WTC11 (cell line): Measurements from ENCODE around the gene PHF5A. TPM values are rescaled to one million over a fixed set of nuclear protein-coding genes. Genes with fewer than 3 reads are reported as not detected.

Source experiments
- ATAC-seq: fragments of 200-7000 bp; cut with Tn5 transposase; 2 replicates; pipeline ENCODE4 v1.10.0; 2021; ENCODE audit warnings: mild to moderate bottlenecking, moderate library complexity
- CTCF ChIA-PET: fragments of 300-600 bp; sonication (Branson Sonifier 250); formaldehyde crosslinking; loops from one replicate; lab custom pipeline; 2021; ENCODE audit warnings: antibody characterized with exemption; lab: Charles Lee
- POLR2A ChIA-PET: fragments of 350-600 bp; sonication (Branson Sonifier 250); formaldehyde crosslinking; loops from one replicate; lab custom pipeline; 2021; ENCODE audit warnings: antibody characterized with exemption; lab: Charles Lee
- DNase-seq: peaks from one replicate; pipeline ENCODE4 v3.0.0; 2021; ENCODE audit warnings: low spot score
- H3K27ac Mint-ChIP-seq: 2 replicates; pipeline ENCODE4 v1.8.0; 2021; ENCODE audit warnings: mixed read lengths
- H3K27me3 Mint-ChIP-seq: 2 replicates; pipeline ENCODE4 v1.8.0; 2021; ENCODE audit warnings: low read depth, mild to moderate bottlenecking, moderate library complexity, mixed read lengths
- H3K36me3 Mint-ChIP-seq: 2 replicates; pipeline ENCODE4 v1.8.0; 2021; ENCODE audit warnings: mixed read lengths
- H3K4me1 Mint-ChIP-seq: 2 replicates; pipeline ENCODE4 v1.8.0; 2022; ENCODE audit warnings: mixed read lengths
- H3K4me3 Mint-ChIP-seq: 2 replicates; pipeline ENCODE4 v1.8.0; 2021; ENCODE audit warnings: mild to moderate bottlenecking, moderate library complexity, mixed read lengths
- H3K9me3 Mint-ChIP-seq: 2 replicates; pipeline ENCODE4 v1.8.0; 2021; ENCODE audit warnings: mixed read lengths
- ATF1 ChIP-seq: sonication (generic); formaldehyde crosslinking; IDR thresholded peaks from 2 replicates; pipeline ENCODE4 v1.8.1; 2023; ENCODE audit warnings: mild to moderate bottlenecking, moderate library complexity, missing genetic modification reagents
- CREM ChIP-seq: sonication (generic); formaldehyde crosslinking; IDR thresholded peaks from 2 replicates; pipeline ENCODE4 v1.8.1; 2022; ENCODE audit warnings: mild to moderate bottlenecking, missing genetic modification reagents, moderate library complexity
- GRHL2 ChIP-seq: fragments of 250-450 bp; sonication (Bioruptor Pico); IDR thresholded peaks from 2 replicates; pipeline ENCODE4 v1.8.0; 2022; ENCODE audit warnings: mild to moderate bottlenecking, moderate library complexity; ENCODE audit not compliant: insufficient replicate concordance, severe bottlenecking
- IRF2 ChIP-seq: sonication (generic); formaldehyde crosslinking; IDR thresholded peaks from 2 replicates; pipeline ENCODE4 v1.8.0; 2022; ENCODE audit warnings: low read depth, missing genetic modification reagents, borderline replicate concordance
- MXD4 ChIP-seq: fragments of 250-450 bp; sonication (Bioruptor Pico); IDR thresholded peaks from 2 replicates; pipeline ENCODE4 v1.8.0; 2021; ENCODE audit warnings: mild to moderate bottlenecking, moderate library complexity, borderline replicate concordance
- NR3C1 ChIP-seq: sonication (generic); formaldehyde crosslinking; conservative IDR thresholded peaks from 2 replicates; pipeline ENCODE4 v1.8.1; 2023; ENCODE audit warnings: low read depth, mild to moderate bottlenecking, missing genetic modification reagents
- RELA ChIP-seq: sonication (generic); formaldehyde crosslinking; IDR thresholded peaks from 2 replicates; pipeline ENCODE4 v1.8.1; 2022; ENCODE audit warnings: missing genetic modification reagents, mild to moderate bottlenecking, borderline replicate concordance
- SMAD4 ChIP-seq: sonication (generic); formaldehyde crosslinking; IDR thresholded peaks from 2 replicates; pipeline ENCODE4 v1.8.0; 2022; ENCODE audit warnings: mild to moderate bottlenecking, missing genetic modification reagents
- ZBTB43 ChIP-seq: sonication (generic); formaldehyde crosslinking; IDR thresholded peaks from 2 replicates; pipeline ENCODE4 v1.8.1; 2023; ENCODE audit warnings: mild to moderate bottlenecking, missing genetic modification reagents
- ZNF121 ChIP-seq: sonication (generic); formaldehyde crosslinking; IDR thresholded peaks from 2 replicates; pipeline ENCODE4 v1.8.0; 2023; ENCODE audit warnings: missing genetic modification reagents
- ZNF317 ChIP-seq: sonication (generic); formaldehyde crosslinking; IDR thresholded peaks from 2 replicates; pipeline ENCODE4 v1.8.1; 2023; ENCODE audit warnings: low read depth, mild to moderate bottlenecking, moderate library complexity, missing genetic modification reagents, borderline replicate concordance
- ZNF532 ChIP-seq: fragments of 250-450 bp; sonication (Bioruptor Pico); IDR thresholded peaks from 2 replicates; pipeline ENCODE4 v1.9.0; 2021; ENCODE audit warnings: mild to moderate bottlenecking, borderline replicate concordance
- total RNA-seq: library from RNA; stranded (reverse); gene quantifications from 3 replicates; pipeline ENCODE4 v1.2.3, GENCODE V29; 2021
- TF ChIP-seq, protein P1 (sequence below): sonication (generic); formaldehyde crosslinking; IDR thresholded peaks from 2 replicates; pipeline ENCODE4 v1.8.1; 2023; ENCODE audit warnings: mild to moderate bottlenecking, missing genetic modification reagents, moderate library complexity
- TF ChIP-seq, protein P2 (sequence below): sonication (generic); formaldehyde crosslinking; IDR thresholded peaks from 2 replicates; pipeline ENCODE4 v1.8.1; 2022; ENCODE audit warnings: low read depth, mild to moderate bottlenecking, moderate library complexity, missing genetic modification reagents, borderline replicate concordance
- TF ChIP-seq, protein P3 (sequence below): fragments of 250-450 bp; sonication (Bioruptor Pico); conservative IDR thresholded peaks from 2 replicates; pipeline ENCODE4 v1.9.0; 2021; ENCODE audit warnings: mild to moderate bottlenecking
- TF ChIP-seq, protein P4 (sequence below): sonication (generic); formaldehyde crosslinking; IDR thresholded peaks from 2 replicates; pipeline ENCODE4 v1.8.0; 2022; ENCODE audit warnings: missing genetic modification reagents

Gene PHF5A
- total RNA-seq, 1 experiment from 2014 or later: 93.1 TPM

- no peaks in the 10 kb centered on the region for H3K9me3 Mint-ChIP-seq
- no peak overlapping the region for H3K4me3 Mint-ChIP-seq
- ChIA-PET POLR2A (interaction anchor here (0.5 to 1.4 kb wide), 3 partner anchors 10 to 49 kb away, joined by 3 to 8 read pairs (median 6); partner anchors contain the start of gene TOB2), CTCF (interaction anchor here (0.6 to 2.1 kb wide), 2 partner anchors 11 to 33 kb away, joined by 3 to 14 read pairs; no protein-coding TSS in a partner anchor)
- H3K36me3 Mint-ChIP-seq: peaks cover 30% of the 10 kb centered on the region
- H3K4me1 Mint-ChIP-seq: 0 out of 2 replicates have a peak, but pooled peaks cover under 1% of the 10 kb centered on the region
- TF ChIP-seq CREM (CRISPR knock-in tag) (no peak), GRHL2 (CRISPR knock-in tag) (no peak), ATF1 (CRISPR knock-in tag) (no peak), ZNF317 (CRISPR knock-in tag) (no peak), NR3C1 (CRISPR knock-in tag) (no peak), ZNF121 (CRISPR knock-in tag) (no peak), SMAD4 (CRISPR knock-in tag) (no peak)
- TF ChIP-seq, protein P1, sequence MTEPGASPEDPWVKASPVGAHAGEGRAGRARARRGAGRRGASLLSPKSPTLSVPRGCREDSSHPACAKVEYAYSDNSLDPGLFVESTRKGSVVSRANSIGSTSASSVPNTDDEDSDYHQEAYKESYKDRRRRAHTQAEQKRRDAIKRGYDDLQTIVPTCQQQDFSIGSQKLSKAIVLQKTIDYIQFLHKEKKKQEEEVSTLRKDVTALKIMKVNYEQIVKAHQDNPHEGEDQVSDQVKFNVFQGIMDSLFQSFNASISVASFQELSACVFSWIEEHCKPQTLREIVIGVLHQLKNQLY (CRISPR knock-in tag): no peak
- no peak overlapping the region for H3K27ac Mint-ChIP-seq
- ATAC-seq: no peak
- H3K27me3 Mint-ChIP-seq: no peaks in the 10 kb centered on the region
- no peak for DNase-seq
Measured at GRCh38 chr22:41437198-41437597, 31.3 kb downstream of the PHF5A start.

DNA sequence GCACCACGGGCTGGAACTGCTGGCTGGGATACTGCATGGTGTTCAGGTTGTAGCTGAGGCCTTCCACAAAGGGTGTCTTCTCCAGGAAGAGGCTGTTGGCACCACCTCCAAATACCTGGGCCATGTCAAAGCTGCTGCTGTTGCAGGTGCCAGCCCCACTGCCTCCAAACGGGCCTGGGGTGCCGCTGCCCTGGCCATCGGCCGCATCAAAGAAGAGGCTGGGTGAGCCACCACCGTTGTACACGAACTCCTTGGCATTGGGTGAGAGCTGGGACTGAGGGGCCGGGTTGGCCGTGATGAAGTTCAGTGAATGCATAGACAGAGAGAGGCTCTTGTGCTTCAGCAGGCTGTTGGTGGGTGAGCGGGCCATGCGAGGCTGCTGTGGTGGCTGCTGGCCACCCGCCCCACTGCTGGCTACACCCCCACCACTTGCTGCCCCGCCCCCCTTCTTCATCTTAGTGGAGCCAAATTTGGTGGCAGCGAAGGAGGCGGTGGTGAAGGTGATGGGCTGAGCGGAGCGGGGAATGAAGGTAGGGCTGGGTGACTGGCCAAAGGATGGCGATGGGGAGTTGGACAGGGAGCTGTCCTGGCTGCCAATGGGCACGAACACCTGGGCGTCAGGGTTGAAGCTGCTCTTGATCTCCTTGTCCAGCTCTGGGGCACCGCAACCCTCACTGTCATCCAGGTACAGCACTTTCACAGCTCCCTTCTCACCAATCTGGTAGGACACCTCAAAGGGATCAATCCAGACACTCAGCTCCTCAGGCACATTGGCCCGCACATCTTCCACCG lies 32.0 kb downstream of the PHF5A start:
- ChIA-PET CTCF (interaction anchor here (2.1 kb wide), 1 partner anchor 33 kb away, joined by 14 read pairs; no protein-coding TSS in a partner anchor), POLR2A (interaction anchor here (0.5 to 1.4 kb wide), 3 partner anchors 11 to 48 kb away, joined by 3 to 8 read pairs (median 6); partner anchors contain the start of gene TOB2)
- no peak overlapping the region for H3K4me3 Mint-ChIP-seq
- H3K36me3 Mint-ChIP-seq: peaks cover 27% of the 10 kb centered on the region
- H3K9me3 Mint-ChIP-seq: no peaks in the 10 kb centered on the region
- 0 out of 2 replicates have a peak overlapping the region, but pooled peaks have one; percentile 57 for H3K27ac Mint-ChIP-seq
- H3K4me1 Mint-ChIP-seq: no peaks in the 10 kb centered on the region
- no peak for DNase-seq
- TF ChIP-seq RELA (CRISPR knock-in tag) (no peak), ZBTB43 (no peak), MXD4 (no peak)
- TF ChIP-seq, protein P2, sequence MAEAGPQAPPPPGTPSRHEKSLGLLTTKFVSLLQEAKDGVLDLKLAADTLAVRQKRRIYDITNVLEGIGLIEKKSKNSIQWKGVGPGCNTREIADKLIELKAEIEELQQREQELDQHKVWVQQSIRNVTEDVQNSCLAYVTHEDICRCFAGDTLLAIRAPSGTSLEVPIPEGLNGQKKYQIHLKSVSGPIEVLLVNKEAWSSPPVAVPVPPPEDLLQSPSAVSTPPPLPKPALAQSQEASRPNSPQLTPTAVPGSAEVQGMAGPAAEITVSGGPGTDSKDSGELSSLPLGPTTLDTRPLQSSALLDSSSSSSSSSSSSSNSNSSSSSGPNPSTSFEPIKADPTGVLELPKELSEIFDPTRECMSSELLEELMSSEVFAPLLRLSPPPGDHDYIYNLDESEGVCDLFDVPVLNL (CRISPR knock-in tag): no peak
- TF ChIP-seq, protein P3, sequence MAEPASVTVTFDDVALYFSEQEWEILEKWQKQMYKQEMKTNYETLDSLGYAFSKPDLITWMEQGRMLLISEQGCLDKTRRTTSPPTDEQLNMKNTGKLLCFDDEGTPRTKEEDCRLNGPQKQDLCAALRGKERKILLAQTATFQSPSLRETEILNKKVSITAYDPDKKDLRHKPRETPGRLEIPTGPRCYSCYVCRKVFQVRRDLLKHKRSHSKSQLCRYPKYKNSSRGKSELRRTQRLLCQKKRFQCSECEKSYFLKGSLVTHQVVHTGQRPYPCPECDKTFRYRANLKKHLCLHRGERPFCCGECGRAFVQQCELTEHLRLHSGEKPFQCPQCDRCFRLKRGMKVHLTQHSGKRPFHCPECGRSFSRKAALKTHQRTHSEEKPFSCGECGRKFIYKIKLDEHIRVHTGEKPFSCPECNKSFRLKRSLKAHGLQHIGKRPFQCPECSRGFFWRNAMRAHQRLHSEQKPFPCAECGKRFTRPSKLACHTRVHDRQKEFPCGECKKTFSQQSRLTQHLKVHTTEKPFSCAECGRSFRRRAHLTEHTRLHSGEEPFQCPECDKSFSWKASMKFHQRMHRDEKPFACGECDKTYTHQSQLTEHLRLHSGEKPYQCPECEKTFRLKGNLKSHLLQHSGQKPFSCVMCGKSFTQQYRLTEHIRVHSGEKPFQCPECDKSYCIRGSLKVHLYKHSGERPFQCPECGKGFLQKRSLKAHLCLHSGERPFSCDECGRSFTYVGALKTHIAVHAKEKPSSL: no peak
- no peak for ATAC-seq
- H3K27me3 Mint-ChIP-seq: no peaks in the 10 kb centered on the region

GRCh38 chr22:41435560-41435959 lies 32.9 kb downstream of the PHF5A start:
- Mint-ChIP-seq H3K27me3 (no peaks in the 10 kb centered on the region), H3K36me3 (peaks cover 25% of the 10 kb centered on the region), H3K9me3 (no peaks in the 10 kb centered on the region), H3K4me3 (no peak overlapping the region), H3K4me1 (no peaks in the 10 kb centered on the region), H3K27ac (no peak overlapping the region)
- POLR2A ChIA-PET: no interaction called here
- CTCF ChIA-PET: no interaction called here
- no peak for ATAC-seq
- DNase-seq: no peak
- TF ChIP-seq NR3C1 (CRISPR knock-in tag) (no peak), RELA (CRISPR knock-in tag) (no peak), IRF2 (CRISPR knock-in tag) (no peak), ZNF532 (no peak), CREM (CRISPR knock-in tag) (no peak)
- TF ChIP-seq, protein P4, sequence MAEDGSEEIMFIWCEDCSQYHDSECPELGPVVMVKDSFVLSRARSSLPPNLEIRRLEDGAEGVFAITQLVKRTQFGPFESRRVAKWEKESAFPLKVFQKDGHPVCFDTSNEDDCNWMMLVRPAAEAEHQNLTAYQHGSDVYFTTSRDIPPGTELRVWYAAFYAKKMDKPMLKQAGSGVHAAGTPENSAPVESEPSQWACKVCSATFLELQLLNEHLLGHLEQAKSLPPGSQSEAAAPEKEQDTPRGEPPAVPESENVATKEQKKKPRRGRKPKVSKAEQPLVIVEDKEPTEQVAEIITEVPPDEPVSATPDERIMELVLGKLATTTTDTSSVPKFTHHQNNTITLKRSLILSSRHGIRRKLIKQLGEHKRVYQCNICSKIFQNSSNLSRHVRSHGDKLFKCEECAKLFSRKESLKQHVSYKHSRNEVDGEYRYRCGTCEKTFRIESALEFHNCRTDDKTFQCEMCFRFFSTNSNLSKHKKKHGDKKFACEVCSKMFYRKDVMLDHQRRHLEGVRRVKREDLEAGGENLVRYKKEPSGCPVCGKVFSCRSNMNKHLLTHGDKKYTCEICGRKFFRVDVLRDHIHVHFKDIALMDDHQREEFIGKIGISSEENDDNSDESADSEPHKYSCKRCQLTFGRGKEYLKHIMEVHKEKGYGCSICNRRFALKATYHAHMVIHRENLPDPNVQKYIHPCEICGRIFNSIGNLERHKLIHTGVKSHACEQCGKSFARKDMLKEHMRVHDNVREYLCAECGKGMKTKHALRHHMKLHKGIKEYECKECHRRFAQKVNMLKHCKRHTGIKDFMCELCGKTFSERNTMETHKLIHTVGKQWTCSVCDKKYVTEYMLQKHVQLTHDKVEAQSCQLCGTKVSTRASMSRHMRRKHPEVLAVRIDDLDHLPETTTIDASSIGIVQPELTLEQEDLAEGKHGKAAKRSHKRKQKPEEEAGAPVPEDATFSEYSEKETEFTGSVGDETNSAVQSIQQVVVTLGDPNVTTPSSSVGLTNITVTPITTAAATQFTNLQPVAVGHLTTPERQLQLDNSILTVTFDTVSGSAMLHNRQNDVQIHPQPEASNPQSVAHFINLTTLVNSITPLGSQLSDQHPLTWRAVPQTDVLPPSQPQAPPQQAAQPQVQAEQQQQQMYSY (CRISPR knock-in tag): no peak
